Heart left ventricle (tissue), 16 donors: ENCODE measurements around the gene PRR30. TPM values are rescaled to one million over a fixed set of nuclear protein-coding genes. Genes with fewer than 3 reads are reported as not detected.

Experiments used
- ATAC-seq, 4 donors: fragments of 200-7000 bp; cut with Tn5 transposase; one replicate each; pipeline ENCODE4 v1.9.1; 2020 to 2022; ENCODE audit warnings: moderate library complexity in 4 of 4, mild to moderate bottlenecking in 3 of 4, moderate number of reproducible peaks in 1 of 4
- DNase-seq, 5 donors: peaks; one replicate each; pipeline ENCODE4 v3.0.0-alpha.2; 2020
- H3K27ac ChIP-seq, 12 donors: fragments of 200-600 bp; sonication (generic) in 4 of 12; one replicate each; pipeline versions ENCODE4 v1.5.0 to v1.8.0; 2016 to 2022; ENCODE audit warnings: mild to moderate bottlenecking in 2 of 12
- H3K27me3 ChIP-seq, 9 donors: fragments of 200-600 bp; sonication (generic) in 2 of 9; one replicate each; pipeline versions ENCODE4 v1.5.1 to v1.8.0; 2016 to 2022; ENCODE audit warnings: mild to moderate bottlenecking in 3 of 9
- H3K36me3 ChIP-seq, 9 donors: fragments of 200-600 bp; sonication (generic) in 2 of 9; one replicate each; pipeline versions ENCODE4 v1.5.0 to v1.8.0; 2018 to 2022; ENCODE audit warnings: mild to moderate bottlenecking in 2 of 9
- H3K4me1 ChIP-seq, 12 donors: fragments of 200-600 bp; sonication (generic) in 4 of 12; one replicate each; pipeline versions ENCODE4 v1.5.0 to v1.8.0; 2016 to 2022; ENCODE audit warnings: mild to moderate bottlenecking in 3 of 12
- H3K4me3 ChIP-seq, 12 donors: fragments of 200-600 bp; sonication (generic) in 4 of 12; one replicate each; pipeline versions ENCODE4 v1.5.0 to v1.8.0; 2017 to 2022; ENCODE audit warnings: mild to moderate bottlenecking in 9 of 12, moderate library complexity in 4 of 12
- H3K9me3 ChIP-seq, 12 donors: fragments of 200-600 bp; sonication (generic) in 4 of 12; one replicate each; pipeline versions ENCODE4 v1.5.0 to v1.8.0; 2016 to 2022; ENCODE audit warnings: mild to moderate bottlenecking in 1 of 12
- CTCF ChIP-seq, 12 donors: fragments of 200-600 bp; sonication (generic) in 4 of 12; IDR thresholded peaks; one replicate each; pipeline versions ENCODE4 v1.5.0 to v1.8.0; 2018 to 2022; ENCODE audit warnings: antibody characterized with exemption in 12 of 12, mild to moderate bottlenecking in 5 of 12
- POLR2A ChIP-seq, 2 donors: fragments of 450-650 bp; IDR thresholded peaks; one replicate each; pipeline ENCODE4 v1.6.1; 2017; ENCODE audit warnings: antibody characterized with exemption in 2 of 2, mild to moderate bottlenecking in 2 of 2, moderate library complexity in 2 of 2
- WGBS, 4 donors: extraction: QIAGEN DNeasy Blood & Tissue Kit in 2 of 4; methylation state at CpG; one replicate each; pipeline versions ENCODE4 v1.1.5 to v1.1.7; 2013 to 2018; 5-methylcytosine and 5-hydroxymethylcytosine counted together
- intact Hi-C, 10 donors: fragments of 100-400 bp; cut with DNase I; formaldehyde crosslinking; loops; one replicate each; pipeline versions ENCODE4 v1.11.1 to v1.14.2; 2022
- polyA plus RNA-seq, 2 donors: library from polyadenylated mRNA; stranded (reverse); fragments of 200-250 nt; gene quantifications; one replicate each; pipeline ENCODE4 v1.2.3, GENCODE V29; 2013
- total RNA-seq, 9 donors: library from RNA; depleted of rRNA in 2 of 9; stranded (reverse); fragments of >200 nt in 2 of 9; fragmentation: NEBNext Ultra II Directional in 3 of 9; extraction: Animal tissue kit (Norgen Biotek cat#: 25700) in 3 of 9; gene quantifications; one replicate each; pipeline versions ENCODE4 v1.1.0 to v1.2.4, GENCODE V29; 2016 to 2023
- donor health status: ischemic (EF 13 %, LVEDD 7.1; RV severe dilation, severe dysfunction).
- donor health status: healthy with polysubstance abuse.
- donor health status: DM: no; HTN: yes; CAD: no.
- donor health status: DM: no; HTN: no; CAD: no.
- donor health status: ischemic (EF 25% LVEDD 6.9; RV normal size, moderate dysfunction).
- donor health status: ischemic (EF 25% LVEDD 5.7; RV mildly dilated, moderate dysfunction).
- donor health status: healthy.
- donor health status: DM: yes; HTN: yes; CAD: no.
- donor health status: ischemic (EF 35%, LVEDD 5.7; RV mildly dilated, moderate dysfunction).
- donor health status: nonischemic (EF 11% LVEDD 7.7; RV severe dilation, severe dysfunction).
- donor health status: DM: yes; HTN: yes; CAD: no.
- donor health status: PGD.
- donor health status: ischemic (EF 29% LVEDD 5.4; RV normal size, mild dysfunction).
- donor health status: nonischemic (EF 23%, LVEDD 6.1; RV moderate dilation, normal function).

The PRR30 gene
- total and polyA plus RNA-seq, 11 donors = not detected

- DNase-seq = peak; percentile 65 to 77 (median 71)
- H3K4me1 ChIP-seq = peaks cover 0 to 20% (median 8%) of the 10 kb centered on the region in 12 donors
- intact Hi-C loops = loop anchor here in 7 of 10 donors (2.0 to 10.0 kb wide), 7 partner anchors 95 to 251 kb away; partner anchors contain the start of genes TRIM54 (in 4 of the 7), DNAJC5G (in 1 of the 7) and DPYSL5 (in 1 of the 7)
- peak; percentile 62 to 89 (median 86) for ATAC-seq
- no peaks in the 10 kb centered on the region for H3K36me3 ChIP-seq
- H3K9me3 ChIP-seq = no peaks in the 10 kb centered on the region
- H3K4me3 ChIP-seq = peak overlapping the region in 9 of 12 donors; percentile 14 to 50 (median 43)
- TF ChIP-seq POLR2A (IDR thresholded peaks at IDR 0.05) (no peak), CTCF (IDR thresholded peaks at IDR 0.05) (peak in 1 of 12 donors; percentile 14)
- WGBS, 4 donors = 24 to 31% (median 25%) methylated on average over 16 to 18 of the region's 18 CpGs
- peak overlapping the region in 6 of 12 donors; percentile 7 to 68 (median 56) for H3K27ac ChIP-seq
- H3K27me3 ChIP-seq = no peaks in the 10 kb centered on the region
Observed at GRCh38 chr2:27095745-27096651, 43.2 kb downstream of the PRR30 start.

GRCh38 chr2:27095427-27095744 lies 43.8 kb downstream of the PRR30 start:
- 92 to 100% (median 97%) methylated on average over 2 of the region's 2 CpGs for WGBS, 4 donors
- Histone ChIP-seq H3K4me3 (no peak overlapping the region), H3K36me3 (no peaks in the 10 kb centered on the region), H3K4me1 (peaks cover 0 to 20% (median 8%) of the 10 kb centered on the region in 12 donors), H3K9me3 (no peaks in the 10 kb centered on the region), H3K27ac (no peak overlapping the region), H3K27me3 (no peaks in the 10 kb centered on the region)
- intact Hi-C loops = loop anchor here in 7 of 10 donors (5.0 to 10.0 kb wide), 6 partner anchors 97 to 251 kb away; partner anchors contain the start of genes TRIM54 (in 4 of the 7), DNAJC5G (in 1 of the 7) and DPYSL5 (in 1 of the 7)
- ATAC-seq (no peak), DNase-seq (no peak)
- TF ChIP-seq POLR2A (IDR thresholded peaks at IDR 0.05) (no peak), CTCF (IDR thresholded peaks at IDR 0.05) (no peak)

- intact Hi-C loops = loop anchor here in 2 of 10 donors (10.0 kb wide), 2 partner anchors 190 to 250 kb away; partner anchors contain the start of genes DPYSL5 (in 1 of the 2) and TRIM54 (in 1 of the 2)
- Histone ChIP-seq H3K4me3 (no peak overlapping the region), H3K9me3 (no peaks in the 10 kb centered on the region), H3K27me3 (no peaks in the 10 kb centered on the region), H3K27ac (no peak overlapping the region), H3K4me1 (peaks cover 0 to 20% (median 8%) of the 10 kb centered on the region in 12 donors), H3K36me3 (no peaks in the 10 kb centered on the region)
- TF ChIP-seq POLR2A (IDR thresholded peaks at IDR 0.05) (no peak), CTCF (IDR thresholded peaks at IDR 0.05) (no peak)
- no peak for ATAC-seq
- no peak for DNase-seq
- 92 to 95% (median 94%) methylated on average over 24 of the region's 24 CpGs for WGBS, 4 donors
Observed at GRCh38 chr2:27094353-27094984, 44.7 kb downstream of the PRR30 start.
